Right lung (tissue), 10 donors: ENCODE results near the gene ST6GALNAC2. TPM values are rescaled to one million over a fixed set of nuclear protein-coding genes. Genes with fewer than 3 reads are reported as not detected.
"Not testable (repeated sequence)": the region's sequence is repeated elsewhere in the genome, so short reads cannot be mapped to it uniquely, and the experiment has no call there.

Source experiments
- DNase-seq, 2 donors: peaks; one replicate each; pipeline ENCODE4 v3.0.0-alpha.2; 2013
- long read RNA-seq, 8 donors: transcript quantifications; one replicate each; lab custom pipeline, GENCODE V29; 2026
- polyA plus RNA-seq, 5 donors: library from polyadenylated mRNA; unstranded; fragments of 120-200 nt; gene quantifications; one replicate each; pipeline versions ENCODE4 v1.2.1 to v1.2.3, GENCODE V29; 2013; ENCODE audit warnings: inconsistent platforms in 1 of 5, low replicate concordance in 1 of 5; ENCODE audit not compliant: insufficient read length in 5 of 5, insufficient read depth in 1 of 5

Gene ST6GALNAC2
- polyA plus RNA-seq = 1 to 10 TPM; 1.2 to 6.2 (median 4.0) TPM
- long read RNA-seq, donor 1, partial matches to known transcripts = 0 of 2 reads
- long read RNA-seq, donor 1, other reads (novel, unspliced or antisense) = 0 of 2 reads
- long read RNA-seq, donor 2 = 0 reads
- long read RNA-seq, donor 3, partial matches to known transcripts = 0 of 1 reads
- long read RNA-seq, donor 3, other reads (novel, unspliced or antisense) = 0 of 1 reads
- long read RNA-seq, donor 4 = 0 reads
- long read RNA-seq, donor 5 = 0 reads
- long read RNA-seq, donor 6, partial matches to known transcripts = 0 of 2 reads
- long read RNA-seq, donor 6, other reads (novel, unspliced or antisense) = 0 of 2 reads
- long read RNA-seq, donor 7, partial matches to known transcripts = 0 of 1 reads
- long read RNA-seq, donor 7, other reads (novel, unspliced or antisense) = 0 of 1 reads
- long read RNA-seq, donor 8 = 0 reads

GRCh38 chr17:76585649-76586593 lies at the start of gene ST6GALNAC2:
ST6GALNAC2 (minus strand) TSS chr17:76585860; CDS start chr17:76585808, 52 bp downstream.
- DNase-seq = peak; percentile 39 to 47

- DNase-seq = no peak
Measured at GRCh38 chr17:76635039-76635438, 49.4 kb upstream of the ST6GALNAC2 start.

GRCh38 chr17:76633628-76634328 lies 48.1 kb upstream of the ST6GALNAC2 start:
- no peak for DNase-seq

GRCh38 chr17:76631821-76632565 lies 46.3 kb upstream of the ST6GALNAC2 start:
- DNase-seq = peak; percentile 39 to 44

- no peak for DNase-seq
Measured at GRCh38 chr17:76630151-76630550, 44.5 kb upstream of the ST6GALNAC2 start.

GRCh38 chr17:76627510-76627909 lies 41.9 kb upstream of the ST6GALNAC2 start:
- no peak for DNase-seq

GRCh38 chr17:76626442-76626841 lies 40.8 kb upstream of the ST6GALNAC2 start:
- DNase-seq = no peak

GRCh38 chr17:76625496-76625895 lies 39.8 kb upstream of the ST6GALNAC2 start:
- no peak for DNase-seq

GRCh38 chr17:76623271-76624146 lies 37.8 kb upstream of the ST6GALNAC2 start:
- DNase-seq = peak; percentile 57 to 59

- DNase-seq = no peak
Measured at GRCh38 chr17:76617838-76618237, 32.2 kb upstream of the ST6GALNAC2 start.

- DNase-seq = no peak
Measured at GRCh38 chr17:76614912-76615617, 29.4 kb upstream of the ST6GALNAC2 start.

GRCh38 chr17:76614064-76614759 lies 28.6 kb upstream of the ST6GALNAC2 start:
- DNase-seq = not testable (repeated sequence)

- DNase-seq = no peak
Measured at GRCh38 chr17:76612977-76613851, 27.6 kb upstream of the ST6GALNAC2 start.

- DNase-seq = no peak
Measured at GRCh38 chr17:76612465-76612864, 26.8 kb upstream of the ST6GALNAC2 start.

- no peak for DNase-seq
Measured at GRCh38 chr17:76611758-76612157, 26.1 kb upstream of the ST6GALNAC2 start.

- not testable (repeated sequence) for DNase-seq
Measured at GRCh38 chr17:76611080-76611749, 25.6 kb upstream of the ST6GALNAC2 start.

- not testable (repeated sequence) for DNase-seq
Measured at GRCh38 chr17:76606685-76607084, 21.0 kb upstream of the ST6GALNAC2 start.
